Activated CD8-positive, alpha-beta memory T cell treated with anti-CD3 and anti-CD28 coated beads for 1 hour (primary cell): Measurements from ENCODE around the gene USP37.

Experiments used
- DNase-seq, 2 donors: peaks; one replicate each; pipeline ENCODE4 v3.0.0-alpha.2; 2020; ENCODE audit warnings: low read depth in 1 of 2; ENCODE audit errors: extremely low read depth in 1 of 2

The USP37 gene

DNA sequence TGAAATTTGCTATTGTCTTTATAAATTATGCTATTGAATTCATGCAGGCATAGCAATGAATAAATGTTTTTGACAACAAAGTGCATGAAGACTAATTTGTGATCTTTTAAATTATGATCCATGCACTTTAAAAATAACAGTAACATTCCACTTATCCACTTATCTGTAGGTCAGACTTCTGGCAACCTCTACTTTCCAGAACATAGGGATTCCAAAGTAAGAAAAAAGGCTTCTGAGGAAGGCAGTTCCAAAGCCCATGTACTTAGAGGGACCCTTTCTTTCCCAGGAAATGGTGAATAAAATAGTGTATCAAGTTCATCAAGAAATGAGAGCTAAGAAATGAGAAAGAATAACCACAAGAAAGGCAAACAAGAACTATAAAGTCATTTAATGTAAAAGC, 90.9 kb downstream of the USP37 start:
- no peak for DNase-seq

- no peak for DNase-seq
These were observed 91.5 kb downstream of the USP37 start for GRCh38 chr2:218476676-218477075.

GRCh38 chr2:218474527-218474926, 93.6 kb downstream of the USP37 start:
- no peak for DNase-seq

DNA sequence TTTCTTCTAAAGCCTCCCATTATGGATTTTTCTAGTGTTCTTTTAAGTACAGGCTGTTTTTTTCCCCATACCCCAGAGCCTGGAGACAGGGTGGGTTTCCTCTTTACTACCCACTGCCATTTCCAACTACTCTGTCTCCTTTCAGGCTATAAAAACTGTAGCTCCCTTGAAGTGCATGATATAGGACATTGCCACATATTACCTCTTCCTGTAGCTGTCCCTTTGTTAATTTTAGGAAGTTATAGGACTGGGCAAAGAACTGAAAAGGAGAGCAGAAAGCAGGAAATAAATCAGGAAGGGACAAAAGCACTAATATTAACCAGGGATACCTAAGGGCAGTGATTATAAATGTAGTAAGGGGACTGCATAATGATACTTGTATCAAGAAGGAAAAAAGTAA, 95.2 kb downstream of the USP37 start:
- no peak for DNase-seq

DNA sequence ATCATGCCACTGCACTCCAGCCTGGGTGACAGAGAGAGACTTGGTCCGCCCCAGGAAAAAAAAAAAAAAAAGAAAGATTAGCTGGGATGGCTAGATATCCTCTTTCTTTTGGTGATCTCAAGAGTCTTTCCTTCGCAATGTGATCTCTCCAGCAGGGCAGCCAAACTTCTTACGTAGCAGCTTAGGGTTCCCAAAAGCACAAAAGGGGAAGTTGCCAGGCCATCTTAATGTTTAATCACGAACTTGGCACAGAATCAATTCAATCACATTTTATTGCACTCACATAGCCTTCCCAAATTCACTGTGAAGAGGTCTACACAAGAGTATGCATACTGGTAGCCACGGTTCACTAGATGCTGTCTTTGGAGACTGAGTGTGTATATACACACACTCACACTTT, 96.2 kb downstream of the USP37 start:
- no peak for DNase-seq

GRCh38 chr2:218471036-218471435, 97.1 kb downstream of the USP37 start:
- no peak for DNase-seq

DNA sequence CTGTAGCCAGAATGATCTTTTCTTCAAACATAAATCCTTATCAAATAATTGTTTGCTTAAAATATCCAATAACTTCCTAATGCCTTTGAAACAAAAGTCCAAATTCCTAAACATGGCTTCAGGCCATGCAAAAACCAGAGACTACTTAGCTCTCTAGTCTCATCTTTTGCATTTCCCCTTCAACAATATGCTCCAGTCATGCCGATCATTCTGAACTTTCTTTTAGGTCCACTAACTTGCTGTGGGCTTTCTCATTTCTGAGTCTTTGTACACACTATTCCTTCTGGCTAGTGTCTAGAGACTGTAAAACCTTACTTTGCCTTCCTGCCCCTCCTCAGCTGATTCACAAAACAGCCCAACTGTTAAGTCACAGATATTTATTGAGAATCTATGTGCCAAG, 97.7 kb downstream of the USP37 start:
- no peak for DNase-seq

GRCh38 chr2:218465987-218466633, 102.0 kb downstream of the USP37 start:
- DNase-seq, result no peak

DNA sequence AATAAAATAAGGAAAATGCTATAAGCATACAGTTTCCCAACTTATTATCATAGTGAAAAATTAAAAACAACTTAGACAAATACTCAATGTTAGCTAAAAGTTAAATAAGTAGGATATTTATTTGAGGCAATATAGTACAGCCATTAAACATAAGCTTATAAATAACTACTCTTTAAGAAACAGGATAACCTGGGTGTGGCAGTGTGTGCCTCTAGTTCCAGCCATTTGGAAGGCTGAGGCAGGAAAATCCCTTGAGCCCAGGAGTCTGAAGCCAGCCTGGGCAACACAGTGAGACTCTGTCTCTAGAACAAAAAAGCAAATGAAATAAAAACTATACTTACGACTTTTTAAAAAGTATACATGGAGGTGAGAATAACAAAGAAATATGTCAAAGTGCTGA, 109.6 kb downstream of the USP37 start:
- DNase-seq, result no peak

GRCh38 chr2:218456849-218457248, 111.3 kb downstream of the USP37 start:
- DNase-seq, result no peak

DNA sequence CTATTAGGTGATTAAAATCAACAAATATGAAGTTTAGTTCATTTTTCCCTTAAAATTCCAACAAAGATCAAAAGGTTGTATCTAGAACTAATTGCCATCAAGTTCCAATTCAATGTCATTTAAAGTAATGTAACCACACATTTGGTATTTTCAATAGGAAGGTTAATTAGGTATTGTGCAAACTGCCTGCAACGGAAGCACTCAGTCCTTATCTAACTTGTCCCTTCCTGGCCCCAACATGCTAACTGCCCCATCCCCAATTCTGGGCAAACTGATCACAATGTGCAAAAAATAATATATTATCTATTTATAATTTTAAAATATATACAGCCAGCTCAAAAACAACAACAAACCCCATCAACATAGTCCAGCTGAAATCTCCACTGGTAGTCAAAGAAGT, 116.1 kb downstream of the USP37 start:
- no peak for DNase-seq

DNA sequence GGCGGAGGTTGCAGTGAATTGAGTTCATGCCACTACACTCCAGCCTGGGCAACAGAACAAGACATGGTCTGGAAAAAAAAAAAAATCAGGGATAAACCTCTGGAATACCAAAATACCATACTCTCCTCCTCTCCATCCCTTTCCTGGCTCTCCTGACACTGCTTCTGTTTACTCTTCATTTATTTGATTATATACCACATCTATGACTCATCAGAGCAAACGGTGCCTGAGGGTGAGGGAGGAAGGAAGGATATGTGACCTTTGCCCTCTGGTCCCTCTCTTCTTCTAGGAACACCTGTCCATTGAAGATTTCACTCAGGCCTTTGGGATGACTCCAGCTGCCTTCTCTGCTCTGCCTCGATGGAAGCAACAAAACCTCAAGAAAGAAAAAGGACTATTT, 119.2 kb downstream of the USP37 start:
- no peak for DNase-seq

- DNase-seq, result no peak
These were observed 121.1 kb downstream of the USP37 start for GRCh38 chr2:218447072-218447471.

- no peak for DNase-seq
These were observed 121.6 kb downstream of the USP37 start for GRCh38 chr2:218446547-218446946.

- DNase-seq, result no peak
These were observed 122.5 kb downstream of the USP37 start for GRCh38 chr2:218445602-218446001.

DNA sequence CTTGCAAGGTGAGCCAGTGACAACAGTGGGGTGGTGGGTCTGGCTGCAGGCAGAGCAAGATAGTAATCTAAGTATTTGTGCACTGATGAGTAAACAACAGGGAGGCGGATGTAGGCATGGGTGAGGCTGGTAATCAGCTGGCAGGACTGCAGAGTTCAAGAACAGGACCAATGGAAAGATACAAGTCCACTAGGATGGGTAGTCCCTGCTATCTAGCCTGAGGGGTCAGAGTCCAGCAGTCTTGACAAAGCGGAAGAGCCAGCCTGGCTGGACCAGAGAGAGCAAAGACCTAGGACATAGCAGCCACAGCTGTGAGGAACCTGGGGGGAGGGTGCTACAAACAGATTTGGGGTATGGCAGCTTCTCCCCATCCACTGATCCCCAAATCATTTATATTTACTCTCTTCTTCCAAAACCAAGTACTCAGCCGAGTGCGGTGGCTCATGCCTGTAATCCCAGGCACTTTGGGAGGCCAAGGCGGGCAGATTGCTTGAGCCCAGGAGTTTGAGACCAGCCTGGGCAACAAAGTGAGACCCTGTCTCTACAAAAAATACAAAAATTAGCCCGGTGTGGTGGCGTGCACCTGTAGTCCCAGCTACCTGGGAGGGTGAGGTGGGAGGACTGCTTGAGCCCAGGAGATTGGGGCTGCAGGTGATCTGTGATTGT, 123.3 kb downstream of the USP37 start:
- DNase-seq, result no peak

DNA sequence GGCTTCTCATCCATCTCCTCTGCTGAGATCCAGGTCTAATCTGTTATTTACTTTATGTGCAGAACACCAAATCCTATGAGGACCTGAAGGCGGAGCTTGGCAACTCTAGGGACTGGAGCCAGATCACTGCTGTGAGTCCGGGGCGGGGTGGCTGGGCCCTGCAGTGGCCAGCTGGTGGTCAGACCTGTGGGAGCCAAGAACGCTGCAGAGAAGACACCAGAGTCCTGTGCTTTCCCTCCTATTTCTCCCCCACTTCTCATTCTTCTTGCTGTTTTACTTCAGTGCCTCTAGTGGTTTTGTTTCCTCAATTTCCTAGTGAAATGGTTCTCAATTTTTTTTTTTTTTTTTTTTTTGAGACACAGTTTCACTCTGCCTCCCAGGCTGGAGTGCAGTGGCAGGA, 129.6 kb downstream of the USP37 start:
- no peak for DNase-seq

GRCh38 chr2:218437969-218438368, 130.2 kb downstream of the USP37 start:
- no peak for DNase-seq

DNA sequence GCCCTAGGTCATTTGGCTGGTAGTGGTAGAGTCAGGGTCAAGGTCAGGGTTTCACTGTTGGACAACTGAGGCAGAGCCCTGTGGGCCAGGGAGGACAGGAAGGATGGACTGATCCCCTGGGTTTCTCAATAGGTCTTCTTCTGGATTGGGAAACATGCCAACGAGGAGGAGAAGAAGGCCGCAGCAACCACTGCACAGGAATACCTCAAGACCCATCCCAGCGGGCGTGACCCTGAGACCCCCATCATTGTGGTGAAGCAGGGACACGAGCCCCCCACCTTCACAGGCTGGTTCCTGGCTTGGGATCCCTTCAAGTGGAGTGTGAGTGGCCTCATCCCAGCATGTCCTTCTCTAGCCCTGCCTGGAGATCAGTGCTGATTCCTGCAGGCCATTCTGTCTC, 131.2 kb downstream of the USP37 start:
- no peak for DNase-seq

DNA sequence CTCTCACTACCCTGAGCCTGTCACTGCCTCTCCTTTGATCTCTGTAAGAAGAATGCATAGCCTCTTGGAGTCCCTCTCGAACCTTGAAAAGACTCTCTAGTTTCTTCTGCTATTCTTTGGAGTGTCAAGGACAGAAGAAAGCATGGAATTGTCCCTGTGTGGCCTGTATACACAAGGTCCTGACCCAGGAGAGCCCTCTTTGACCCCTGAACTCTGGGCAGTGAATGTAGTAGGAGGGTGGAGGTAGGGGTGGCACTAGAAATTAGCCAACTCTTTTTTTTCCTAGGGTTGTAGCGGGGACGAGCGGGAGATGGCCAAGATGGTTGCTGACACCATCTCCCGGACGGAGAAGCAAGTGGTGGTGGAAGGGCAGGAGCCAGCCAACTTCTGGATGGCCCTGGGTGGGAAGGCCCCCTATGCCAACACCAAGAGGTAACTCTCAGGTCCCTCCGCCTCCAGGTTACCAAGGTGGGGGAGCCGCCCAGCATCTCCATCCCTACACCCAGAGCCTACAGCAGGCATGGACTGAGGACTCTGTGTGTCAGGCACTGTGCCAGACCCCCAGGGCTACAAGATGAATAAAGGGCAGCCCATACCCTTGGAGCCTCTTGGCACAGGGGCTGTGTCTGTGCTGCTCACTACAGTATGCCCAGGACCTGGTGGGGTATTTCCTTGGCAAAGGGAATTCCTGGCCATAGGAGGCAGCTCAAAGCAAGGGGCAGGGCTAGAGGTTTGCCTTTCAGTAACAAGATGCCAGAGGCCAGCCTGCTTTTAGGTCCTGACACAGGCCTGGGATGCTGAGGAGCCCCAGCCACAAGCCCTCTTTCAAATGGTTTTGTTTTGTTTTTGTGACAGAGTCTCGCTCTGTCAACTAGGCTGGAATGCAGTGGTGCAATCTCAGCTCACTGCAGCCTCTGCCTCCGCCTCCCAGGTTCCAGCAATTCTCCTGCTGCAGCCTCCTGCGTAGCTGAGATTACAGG, 132.9 kb downstream of the USP37 start:
- DNase-seq, result no peak

DNA sequence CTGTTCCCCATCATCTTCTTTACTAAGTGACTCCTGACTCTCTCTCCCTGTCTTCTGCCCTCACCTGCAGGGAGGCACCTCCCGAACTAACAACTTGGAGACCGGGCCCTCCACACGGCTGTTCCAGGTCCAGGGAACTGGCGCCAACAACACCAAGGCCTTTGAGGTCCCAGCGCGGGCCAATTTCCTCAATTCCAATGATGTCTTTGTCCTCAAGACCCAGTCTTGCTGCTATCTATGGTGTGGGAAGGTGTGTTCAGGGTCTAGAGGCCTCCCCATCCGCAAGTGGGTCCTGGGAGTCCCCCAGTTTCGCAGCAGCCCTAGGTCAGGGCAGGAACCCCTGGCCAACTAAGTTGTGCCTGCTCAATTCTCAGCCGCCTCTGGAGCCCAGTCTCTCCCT, 133.7 kb downstream of the USP37 start:
- DNase-seq, result no peak
